ENCODE measurements around the gene CYP2S1. TPM values are rescaled to one million over a fixed set of nuclear protein-coding genes. Genes with fewer than 3 reads are reported as not detected.

The CYP2S1 gene
- total RNA-seq, 3 donors from 2014 or later: 9.1 to 45.4 (median 41.2) TPM

GRCh38 chr19:41221514-41222205 lies 28.6 kb downstream of the CYP2S1 start:
- Histone ChIP-seq H3K4me3 (no peak overlapping the region), H3K4me1 (ENCODE audit: low read depth) (peaks cover 6% of the 10 kb centered on the region), H3K9me3 (no peaks in the 10 kb centered on the region), H3K36me3 (ENCODE audit: low read depth) (no peaks in the 10 kb centered on the region)
- intact Hi-C loops (cut with DNase I, micrococcal nuclease): no loop called here
- no peak for TF ChIP-seq CTCF (IDR thresholded peaks at IDR 0.05)
- no peak for DNase-seq
- no peak for ATAC-seq

- intact Hi-C loops (cut with DNase I, micrococcal nuclease): no loop called here
- DNase-seq (no peak), ATAC-seq (no peak)
- Histone ChIP-seq H3K9me3 (no peaks in the 10 kb centered on the region), H3K36me3 (ENCODE audit: low read depth) (no peaks in the 10 kb centered on the region), H3K4me1 (ENCODE audit: low read depth) (peaks cover 9% of the 10 kb centered on the region), H3K4me3 (no peak overlapping the region)
- no peak for TF ChIP-seq CTCF (IDR thresholded peaks at IDR 0.05)
These were observed 29.2 kb downstream of the CYP2S1 start for GRCh38 chr19:41222240-41222639.

DNA sequence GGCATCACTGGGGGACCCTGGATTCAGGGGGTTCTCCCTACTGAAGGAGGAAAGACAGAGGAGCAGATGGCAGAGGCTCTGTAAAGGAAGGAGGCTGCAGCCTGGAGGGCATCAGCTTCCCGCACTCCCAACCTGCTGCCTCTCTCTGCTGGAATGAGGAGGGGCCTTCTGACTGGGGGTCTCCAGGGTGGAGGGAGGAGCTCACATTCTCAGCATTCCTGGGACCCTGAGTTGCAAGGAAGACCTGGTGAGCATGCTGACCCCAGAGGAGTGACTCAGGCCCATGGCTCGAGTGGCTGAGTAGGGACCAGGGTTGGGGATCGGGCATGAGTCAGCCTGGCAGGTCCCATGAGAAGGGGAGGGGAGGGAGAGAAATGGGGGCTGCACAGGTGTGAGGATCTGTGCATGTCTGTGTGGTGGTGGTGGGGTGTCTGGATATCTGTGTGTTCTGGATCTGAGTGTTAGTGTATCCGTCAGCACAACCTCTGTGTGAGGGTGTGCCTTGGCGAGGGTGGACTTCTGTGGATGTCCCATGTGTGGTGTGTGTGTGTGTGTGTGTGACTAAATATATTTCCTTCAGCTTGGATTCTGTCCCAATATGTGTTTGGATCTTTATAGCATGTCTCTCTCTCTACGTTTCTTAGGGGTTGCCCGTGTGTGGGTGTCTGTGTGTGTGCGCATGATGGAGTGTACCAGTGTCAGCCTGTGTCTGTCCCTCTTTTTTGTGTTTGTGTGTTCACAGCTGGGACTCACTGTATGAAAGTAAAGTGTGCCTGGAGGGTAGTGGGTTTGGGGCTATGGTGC lies 30.6 kb downstream of the CYP2S1 start:
- TF ChIP-seq CTCF (IDR thresholded peaks at IDR 0.05): no peak
- no peak for DNase-seq
- H3K4me3 ChIP-seq: no peak overlapping the region
- ATAC-seq: no peak
- no peaks in the 10 kb centered on the region for H3K9me3 ChIP-seq
- peaks cover 6% of the 10 kb centered on the region for H3K4me1 ChIP-seq (ENCODE audit: low read depth)
- intact Hi-C loops (cut with DNase I, micrococcal nuclease): no loop called here
- H3K36me3 ChIP-seq (ENCODE audit: low read depth): no peaks in the 10 kb centered on the region

GRCh38 chr19:41224632-41225031 lies 31.6 kb downstream of the CYP2S1 start:
- DNase-seq (no peak), ATAC-seq (no peak)
- no peaks in the 10 kb centered on the region for H3K9me3 ChIP-seq
- peaks cover 6% of the 10 kb centered on the region for H3K4me1 ChIP-seq (ENCODE audit: low read depth)
- H3K4me3 ChIP-seq: no peak overlapping the region
- intact Hi-C loops (cut with DNase I, micrococcal nuclease): no loop called here
- no peaks in the 10 kb centered on the region for H3K36me3 ChIP-seq (ENCODE audit: low read depth)
- TF ChIP-seq CTCF (IDR thresholded peaks at IDR 0.05): no peak

DNA sequence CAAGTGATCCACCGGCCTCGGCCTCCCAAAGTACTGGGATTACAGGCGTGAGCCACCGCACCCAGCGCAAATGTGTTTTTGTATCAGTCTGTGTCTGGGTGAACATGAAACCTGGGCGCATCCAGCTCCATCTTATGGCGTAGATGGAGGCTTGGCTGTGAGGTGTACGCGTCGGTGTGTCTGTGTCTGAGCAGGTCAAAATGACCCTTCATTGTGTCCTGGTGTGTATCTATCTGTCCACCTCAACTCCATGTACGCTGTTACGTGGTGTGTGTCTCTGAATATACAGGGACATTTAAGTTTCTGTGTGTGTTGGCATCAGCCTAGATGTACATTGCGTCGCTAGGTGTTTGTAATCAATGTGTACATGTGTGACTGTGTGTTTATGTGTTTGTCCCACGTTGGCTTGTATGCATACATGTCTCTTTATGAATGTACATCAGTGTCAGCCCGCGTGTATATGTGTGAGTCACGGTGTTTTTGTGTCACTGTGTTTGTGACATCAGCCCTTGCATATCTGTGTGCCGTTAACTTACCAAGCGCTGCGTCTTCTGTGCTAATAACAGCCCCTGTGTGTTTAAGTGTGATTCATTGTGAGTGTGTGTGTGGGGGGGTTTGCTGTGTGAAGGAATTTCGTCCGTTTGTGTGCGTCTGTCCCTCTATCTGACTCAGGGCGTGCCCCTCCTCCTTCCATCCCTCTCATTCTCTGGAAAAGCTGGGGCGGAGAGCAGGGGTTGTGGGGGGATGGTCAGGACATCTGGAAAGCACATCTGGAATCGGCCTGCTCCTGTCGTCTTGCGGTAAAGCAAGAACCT lies 32.4 kb downstream of the CYP2S1 start:
- ATAC-seq (peak; percentile 55), DNase-seq (peak in 2 of 3 donors; percentile 52 to 62)
- peaks cover 6% of the 10 kb centered on the region for H3K4me1 ChIP-seq (ENCODE audit: low read depth)
- no peak for TF ChIP-seq CTCF (IDR thresholded peaks at IDR 0.05)
- H3K4me3 ChIP-seq: no peak overlapping the region
- H3K9me3 ChIP-seq: no peaks in the 10 kb centered on the region
- intact Hi-C loops (cut with DNase I, micrococcal nuclease): no loop called here
- no peaks in the 10 kb centered on the region for H3K36me3 ChIP-seq (ENCODE audit: low read depth)
